Heart left ventricle (tissue), 16 donors: ENCODE data around the gene NKIRAS2. TPM values are rescaled to one million over a fixed set of nuclear protein-coding genes. Genes with fewer than 3 reads are reported as not detected.

ENCODE experiments used
- ATAC-seq, 4 donors: fragments of 200-7000 bp; cut with Tn5 transposase; one replicate each; pipeline ENCODE4 v1.9.1; 2020 to 2022; ENCODE audit warnings: moderate library complexity in 4 of 4, mild to moderate bottlenecking in 3 of 4, moderate number of reproducible peaks in 1 of 4
- DNase-seq, 5 donors: peaks; one replicate each; pipeline ENCODE4 v3.0.0-alpha.2; 2020
- H3K27ac ChIP-seq, 12 donors: fragments of 200-600 bp; sonication (generic) in 4 of 12; one replicate each; pipeline versions ENCODE4 v1.5.0 to v1.8.0; 2016 to 2022; ENCODE audit warnings: mild to moderate bottlenecking in 2 of 12
- H3K27me3 ChIP-seq, 9 donors: fragments of 200-600 bp; sonication (generic) in 2 of 9; one replicate each; pipeline versions ENCODE4 v1.5.1 to v1.8.0; 2016 to 2022; ENCODE audit warnings: mild to moderate bottlenecking in 3 of 9
- H3K36me3 ChIP-seq, 9 donors: fragments of 200-600 bp; sonication (generic) in 2 of 9; one replicate each; pipeline versions ENCODE4 v1.5.0 to v1.8.0; 2018 to 2022; ENCODE audit warnings: mild to moderate bottlenecking in 2 of 9
- H3K4me1 ChIP-seq, 12 donors: fragments of 200-600 bp; sonication (generic) in 4 of 12; one replicate each; pipeline versions ENCODE4 v1.5.0 to v1.8.0; 2016 to 2022; ENCODE audit warnings: mild to moderate bottlenecking in 3 of 12
- H3K4me3 ChIP-seq, 12 donors: fragments of 200-600 bp; sonication (generic) in 4 of 12; one replicate each; pipeline versions ENCODE4 v1.5.0 to v1.8.0; 2017 to 2022; ENCODE audit warnings: mild to moderate bottlenecking in 9 of 12, moderate library complexity in 4 of 12
- H3K9me3 ChIP-seq, 12 donors: fragments of 200-600 bp; sonication (generic) in 4 of 12; one replicate each; pipeline versions ENCODE4 v1.5.0 to v1.8.0; 2016 to 2022; ENCODE audit warnings: mild to moderate bottlenecking in 1 of 12
- CTCF ChIP-seq, 12 donors: fragments of 200-600 bp; sonication (generic) in 4 of 12; IDR thresholded peaks; one replicate each; pipeline versions ENCODE4 v1.5.0 to v1.8.0; 2018 to 2022; ENCODE audit warnings: antibody characterized with exemption in 12 of 12, mild to moderate bottlenecking in 5 of 12
- POLR2A ChIP-seq, 2 donors: fragments of 450-650 bp; IDR thresholded peaks; one replicate each; pipeline ENCODE4 v1.6.1; 2017; ENCODE audit warnings: antibody characterized with exemption in 2 of 2, mild to moderate bottlenecking in 2 of 2, moderate library complexity in 2 of 2
- WGBS, 4 donors: extraction: QIAGEN DNeasy Blood & Tissue Kit in 2 of 4; methylation state at CpG; one replicate each; pipeline versions ENCODE4 v1.1.5 to v1.1.7; 2013 to 2018; 5-methylcytosine and 5-hydroxymethylcytosine counted together
- intact Hi-C, 10 donors: fragments of 100-400 bp; cut with DNase I; formaldehyde crosslinking; loops; one replicate each; pipeline versions ENCODE4 v1.11.1 to v1.14.2; 2022
- polyA plus RNA-seq, 2 donors: library from polyadenylated mRNA; stranded (reverse); fragments of 200-250 nt; gene quantifications; one replicate each; pipeline ENCODE4 v1.2.3, GENCODE V29; 2013
- total RNA-seq, 9 donors: library from RNA; depleted of rRNA in 2 of 9; stranded (reverse); fragments of >200 nt in 2 of 9; fragmentation: NEBNext Ultra II Directional in 3 of 9; extraction: Animal tissue kit (Norgen Biotek cat#: 25700) in 3 of 9; gene quantifications; one replicate each; pipeline versions ENCODE4 v1.1.0 to v1.2.4, GENCODE V29; 2016 to 2023
- donor health status: ischemic (EF 13 %, LVEDD 7.1; RV severe dilation, severe dysfunction).
- donor health status: healthy with polysubstance abuse.
- donor health status: DM: no; HTN: yes; CAD: no.
- donor health status: DM: no; HTN: no; CAD: no.
- donor health status: ischemic (EF 25% LVEDD 6.9; RV normal size, moderate dysfunction).
- donor health status: ischemic (EF 25% LVEDD 5.7; RV mildly dilated, moderate dysfunction).
- donor health status: healthy.
- donor health status: DM: yes; HTN: yes; CAD: no.
- donor health status: ischemic (EF 35%, LVEDD 5.7; RV mildly dilated, moderate dysfunction).
- donor health status: nonischemic (EF 11% LVEDD 7.7; RV severe dilation, severe dysfunction).
- donor health status: DM: yes; HTN: yes; CAD: no.
- donor health status: PGD.
- donor health status: ischemic (EF 29% LVEDD 5.4; RV normal size, mild dysfunction).
- donor health status: nonischemic (EF 23%, LVEDD 6.1; RV moderate dilation, normal function).

The NKIRAS2 gene
- total and polyA plus RNA-seq, 11 donors = 50.6 to 78.9 (median 55.9) TPM

- DNase-seq (no peak), ATAC-seq (peak in 1 of 4 donors; percentile 8)
- Histone ChIP-seq H3K36me3 (no peaks in the 10 kb centered on the region), H3K27ac (no peak overlapping the region), H3K4me1 (peaks cover 0 to 10% (median 0%) of the 10 kb centered on the region in 12 donors), H3K9me3 (no peaks in the 10 kb centered on the region), H3K27me3 (peaks cover 0 to 17% (median 0%) of the 10 kb centered on the region in 9 donors), H3K4me3 (no peak overlapping the region)
- intact Hi-C loops = no loop called here
- 79 to 98% (median 95%) methylated on average over 3 to 10 of the region's 10 CpGs for WGBS, 4 donors
- TF ChIP-seq POLR2A (IDR thresholded peaks at IDR 0.05) (no peak), CTCF (IDR thresholded peaks at IDR 0.05) (no peak)
These were observed 20.9 kb downstream of the NKIRAS2 start for GRCh38 chr17:42040818-42041217.

GRCh38 chr17:42041619-42042018, 21.7 kb downstream of the NKIRAS2 start:
- TF ChIP-seq CTCF (IDR thresholded peaks at IDR 0.05) (no peak), POLR2A (IDR thresholded peaks at IDR 0.05) (no peak)
- H3K27ac ChIP-seq = no peak overlapping the region
- no peaks in the 10 kb centered on the region for H3K9me3 ChIP-seq
- H3K27me3 ChIP-seq = peaks cover 0 to 17% (median 0%) of the 10 kb centered on the region in 9 donors
- DNase-seq (no peak), ATAC-seq (no peak)
- no peak overlapping the region for H3K4me3 ChIP-seq
- H3K4me1 ChIP-seq = peaks cover 0 to 10% (median 0%) of the 10 kb centered on the region in 12 donors
- no peaks in the 10 kb centered on the region for H3K36me3 ChIP-seq
- intact Hi-C loops = no loop called here

- H3K27me3 ChIP-seq = peaks cover 0 to 12% (median 0%) of the 10 kb centered on the region in 9 donors
- no peak for TF ChIP-seq CTCF (IDR thresholded peaks at IDR 0.05)
- no peak for TF ChIP-seq POLR2A (IDR thresholded peaks at IDR 0.05)
- H3K36me3 ChIP-seq = no peaks in the 10 kb centered on the region
- no peaks in the 10 kb centered on the region for H3K9me3 ChIP-seq
- DNase-seq (no peak), ATAC-seq (no peak)
- 90 to 95% (median 95%) methylated on average over 18 to 20 of the region's 20 CpGs for WGBS, 4 donors
- peaks cover 0 to 10% (median 0%) of the 10 kb centered on the region in 12 donors for H3K4me1 ChIP-seq
- no peak overlapping the region for H3K27ac ChIP-seq
- intact Hi-C loops = no loop called here
- H3K4me3 ChIP-seq = no peak overlapping the region
These were observed 22.9 kb downstream of the NKIRAS2 start for GRCh38 chr17:42042598-42043319.

- DNase-seq (no peak), ATAC-seq (no peak)
- no peak for TF ChIP-seq POLR2A (IDR thresholded peaks at IDR 0.05)
- no peak for TF ChIP-seq CTCF (IDR thresholded peaks at IDR 0.05)
- Histone ChIP-seq H3K9me3 (no peaks in the 10 kb centered on the region), H3K4me3 (no peak overlapping the region), H3K36me3 (no peaks in the 10 kb centered on the region), H3K27me3 (no peaks in the 10 kb centered on the region), H3K27ac (no peak overlapping the region), H3K4me1 (peaks cover 0 to 9% (median 6%) of the 10 kb centered on the region in 12 donors)
- intact Hi-C loops = no loop called here
- 76 to 85% (median 80%) methylated on average over 1 of the region's 1 CpG for WGBS, 4 donors
These were observed 25.8 kb downstream of the NKIRAS2 start for GRCh38 chr17:42045719-42046118.
